ENCODE data around the gene DPPA5. TPM values are rescaled to one million over a fixed set of nuclear protein-coding genes. Genes with fewer than 3 reads are reported as not detected.

The DPPA5 gene
- polyA plus RNA-seq, 1 donor from 2014 or later, result not detected

GRCh38 chr6:73391675-73392074 lies 37.6 kb upstream of the DPPA5 start:
- H3K9ac ChIP-seq (ENCODE audit: low read length), result no peak overlapping the region
- H4K20me1 ChIP-seq (ENCODE audit: insufficient read depth), result no peaks in the 10 kb centered on the region
- TF ChIP-seq MXI1 (conservative IDR thresholded peaks at IDR 0.05; ENCODE audit: poor library complexity, severe bottlenecking) (no peak), CTCF (IDR thresholded peaks at IDR 0.05; ENCODE audit: poor library complexity, severe bottlenecking) (no peak), TAF1 (IDR thresholded peaks at IDR 0.05; ENCODE audit: low read depth) (no peak), RAD21 (conservative IDR thresholded peaks at IDR 0.05) (no peak), SMC3 (conservative IDR thresholded peaks at IDR 0.05; ENCODE audit: poor library complexity) (no peak), EP300 (conservative IDR thresholded peaks at IDR 0.05; ENCODE audit: poor library complexity, severe bottlenecking) (no peak), EZH2 (IDR thresholded peaks at IDR 0.05; ENCODE audit: borderline replicate concordance, insufficient read depth, low read length, poor library complexity, severe bottlenecking) (no peak), POLR2AphosphoS5 (IDR thresholded peaks at IDR 0.05) (no peak), REST (IDR thresholded peaks at IDR 0.05; ENCODE audit: borderline replicate concordance) (no peak)
- no peaks in the 10 kb centered on the region for H3K36me3 ChIP-seq (ENCODE audit: insufficient read depth, low read length)
- peaks cover 13% of the 10 kb centered on the region for H3K27me3 ChIP-seq (ENCODE audit: insufficient read depth, low read depth, low read length)
- no peak overlapping the region for H3K4me2 ChIP-seq (ENCODE audit: low read length)
- no peaks in the 10 kb centered on the region for H3K79me2 ChIP-seq (replicated peaks; ENCODE audit: insufficient read depth, low read length)
- no peaks in the 10 kb centered on the region for H3F3A ChIP-seq (ENCODE audit: insufficient read depth, low read length, poor library complexity, severe bottlenecking)
- no peaks in the 10 kb centered on the region for H3K9me2 ChIP-seq (ENCODE audit: insufficient read depth, low read length)
- H3K9me3 ChIP-seq (ENCODE audit: low read length), result no peaks in the 10 kb centered on the region
- H3K27ac ChIP-seq (ENCODE audit: low read length), result no peak overlapping the region
- no peak overlapping the region for H3K4me3 ChIP-seq (ENCODE audit: low read length)
- H2AFZ ChIP-seq (ENCODE audit: low read depth, low read length), result no peak overlapping the region

GRCh38 chr6:73389854-73390253 lies 35.8 kb upstream of the DPPA5 start:
- no peaks in the 10 kb centered on the region for H4K20me1 ChIP-seq (ENCODE audit: insufficient read depth)
- H3K27ac ChIP-seq (ENCODE audit: low read length), result no peak overlapping the region
- H3K4me2 ChIP-seq (ENCODE audit: low read length), result no peak overlapping the region
- H3K9ac ChIP-seq (ENCODE audit: low read length), result no peak overlapping the region
- H3K27me3 ChIP-seq (ENCODE audit: insufficient read depth, low read depth, low read length), result peaks cover 13% of the 10 kb centered on the region
- no peak overlapping the region for H3K4me3 ChIP-seq (ENCODE audit: low read length)
- H3K36me3 ChIP-seq (ENCODE audit: insufficient read depth, low read length), result no peaks in the 10 kb centered on the region
- H3K9me3 ChIP-seq (ENCODE audit: low read length), result no peaks in the 10 kb centered on the region
- H2AFZ ChIP-seq (ENCODE audit: low read depth, low read length), result no peak overlapping the region
- TF ChIP-seq EZH2 (IDR thresholded peaks at IDR 0.05; ENCODE audit: borderline replicate concordance, insufficient read depth, low read length, poor library complexity, severe bottlenecking) (no peak), CTCF (IDR thresholded peaks at IDR 0.05; ENCODE audit: poor library complexity, severe bottlenecking) (no peak), SMC3 (conservative IDR thresholded peaks at IDR 0.05; ENCODE audit: poor library complexity) (no peak), RAD21 (conservative IDR thresholded peaks at IDR 0.05) (no peak)
- H3K9me2 ChIP-seq (ENCODE audit: insufficient read depth, low read length), result no peaks in the 10 kb centered on the region
- H3K79me2 ChIP-seq (replicated peaks; ENCODE audit: insufficient read depth, low read length), result no peaks in the 10 kb centered on the region
- no peaks in the 10 kb centered on the region for H3F3A ChIP-seq (ENCODE audit: insufficient read depth, low read length, poor library complexity, severe bottlenecking)
